Uterus (tissue), 4 donors: ENCODE measurements around the gene ZNF699. TPM values are rescaled to one million over a fixed set of nuclear protein-coding genes. Genes with fewer than 3 reads are reported as not detected.
A peak's percentile ranks its signal among the peaks of the same experiment; 100 is the strongest.

Experiments used
- DNase-seq, 2 donors: peaks; one replicate each; pipeline ENCODE4 v3.0.0-alpha.2; 2019 to 2020
- H3K27ac ChIP-seq, 2 donors: fragments of 200-600 bp; sonication (generic); 1 replicate in 1 of 2; 2 replicates in 1 of 2; pipeline ENCODE4 v1.5.1; 2016 to 2018
- H3K27me3 ChIP-seq, 2 donors: fragments of 200-600 bp; sonication (generic); one replicate each; pipeline ENCODE4 v1.5.1; 2018 to 2019; ENCODE audit warnings: control low read depth in 1 of 2
- H3K36me3 ChIP-seq, 2 donors: fragments of 200-600 bp; sonication (generic); one replicate each; pipeline ENCODE4 v1.5.1; 2019; ENCODE audit warnings: control low read depth in 1 of 2
- H3K4me1 ChIP-seq, 2 donors: fragments of 200-600 bp; sonication (generic); one replicate each; pipeline ENCODE4 v1.5.1; 2018 to 2019; ENCODE audit warnings: control low read depth in 1 of 2
- H3K4me3 ChIP-seq, 2 donors: fragments of 200-600 bp; sonication (generic); 1 replicate in 1 of 2; 2 replicates in 1 of 2; pipeline ENCODE4 v1.5.1; 2018 to 2019; ENCODE audit warnings: mild to moderate bottlenecking in 1 of 2
- H3K9me3 ChIP-seq, 2 donors: fragments of 200-600 bp; sonication (generic); one replicate each; pipeline ENCODE4 v1.5.1; 2019; ENCODE audit warnings: control low read depth in 1 of 2
- CTCF ChIP-seq, 4 experiments: fragments of 200-600 bp in 2 of 4; fragments of 450-650 bp in 2 of 4; sonication (generic) in 2 of 4; IDR thresholded peaks; one replicate each; pipeline ENCODE4 v1.5.1; 2016 to 2019; ENCODE audit warnings: antibody characterized with exemption in 4 of 4, mild to moderate bottlenecking in 2 of 4, moderate library complexity in 1 of 4
- POLR2A ChIP-seq, 2 donors: fragments of 450-650 bp; IDR thresholded peaks; one replicate each; pipeline ENCODE4 v1.6.1; 2016; ENCODE audit warnings: antibody characterized with exemption in 2 of 2, mild to moderate bottlenecking in 1 of 2, moderate library complexity in 1 of 2
- intact Hi-C: fragments of 100-400 bp; cut with DNase I; formaldehyde crosslinking; loops from one replicate; pipeline ENCODE4 v1.15.1; 2023; ENCODE audit warnings: low total_unique reads
- total RNA-seq, 4 donors: library from RNA; depleted of rRNA in 3 of 4; stranded (reverse); fragments of >200 nt in 3 of 4; gene quantifications; one replicate each; pipeline versions ENCODE4 v1.1.0 to v1.2.4, GENCODE V29; 2014 to 2023
- donor health status: DM: yes; HTN: yes; CAD: no.

The ZNF699 gene
- total RNA-seq, 4 donors from 2014 or later, result 1.8 to 34.6 (median 11.6) TPM

GRCh38 chr19:9309974-9310446, 372 bp upstream of the ZNF699 start:
- H3K27me3 ChIP-seq, result no peaks in the 10 kb centered on the region
- H3K36me3 ChIP-seq, result no peaks in the 10 kb centered on the region
- intact Hi-C loops, result loop anchor here (10.0 kb wide), 1 partner anchor 485 kb away; no protein-coding TSS in a partner anchor
- peak overlapping the region; percentile 91 to 95 for H3K27ac ChIP-seq
- TF ChIP-seq POLR2A (IDR thresholded peaks at IDR 0.05), result no peak
- H3K4me3 ChIP-seq, result peak overlapping the region; percentile 66 to 90
- peak; percentile 94 to 96 for DNase-seq
- no peaks in the 10 kb centered on the region for H3K4me1 ChIP-seq
- no peaks in the 10 kb centered on the region for H3K9me3 ChIP-seq

- intact Hi-C loops, result no loop called here
These were observed 1.4 kb downstream of the ZNF699 start for GRCh38 chr19:9308091-9308770.

GRCh38 chr19:9306443-9306842, 3.2 kb downstream of the ZNF699 start:
- H3K27me3 ChIP-seq, result no peaks in the 10 kb centered on the region
- H3K27ac ChIP-seq, result no peak overlapping the region
- intact Hi-C loops, result no loop called here
- H3K36me3 ChIP-seq, result no peaks in the 10 kb centered on the region
- DNase-seq, result no peak
- TF ChIP-seq CTCF (IDR thresholded peaks at IDR 0.05), result no peak
- TF ChIP-seq POLR2A (IDR thresholded peaks at IDR 0.05), result no peak
- H3K4me1 ChIP-seq, result no peaks in the 10 kb centered on the region
- H3K4me3 ChIP-seq, result no peak overlapping the region
- peaks cover 0 to 9% of the 10 kb centered on the region in 2 donors for H3K9me3 ChIP-seq

More at GRCh38 chr19:9308091-9308770, 1.4 kb downstream of the ZNF699 start:
- peak overlapping the region; percentile 66 to 90 for H3K4me3 ChIP-seq
- no peaks in the 10 kb centered on the region for H3K9me3 ChIP-seq
- no peak for DNase-seq
- H3K4me1 ChIP-seq, result no peaks in the 10 kb centered on the region
- H3K27ac ChIP-seq, result no peak overlapping the region
- TF ChIP-seq POLR2A (IDR thresholded peaks at IDR 0.05) (no peak), CTCF (IDR thresholded peaks at IDR 0.05) (no peak)
- no peaks in the 10 kb centered on the region for H3K27me3 ChIP-seq
- H3K36me3 ChIP-seq, result no peaks in the 10 kb centered on the region

GRCh38 chr19:9296336-9296735, 13.3 kb downstream of the ZNF699 start:
- no peaks in the 10 kb centered on the region for H3K27me3 ChIP-seq
- H3K9me3 ChIP-seq, result peaks cover 0 to 97% of the 10 kb centered on the region in 2 donors
- intact Hi-C loops, result no loop called here
- no peaks in the 10 kb centered on the region for H3K36me3 ChIP-seq
- no peak overlapping the region for H3K4me3 ChIP-seq
- TF ChIP-seq CTCF (IDR thresholded peaks at IDR 0.05) (no peak), POLR2A (IDR thresholded peaks at IDR 0.05) (no peak)
- H3K4me1 ChIP-seq, result no peaks in the 10 kb centered on the region
- DNase-seq, result no peak
- H3K27ac ChIP-seq, result no peak overlapping the region

- intact Hi-C loops, result no loop called here
- Histone ChIP-seq H3K9me3 (peaks cover 0 to 90% of the 10 kb centered on the region in 2 donors), H3K4me1 (no peaks in the 10 kb centered on the region), H3K4me3 (no peak overlapping the region), H3K27me3 (no peaks in the 10 kb centered on the region), H3K27ac (no peak overlapping the region), H3K36me3 (no peaks in the 10 kb centered on the region)
- no peak for DNase-seq
- no peak for TF ChIP-seq CTCF (IDR thresholded peaks at IDR 0.05)
- no peak for TF ChIP-seq POLR2A (IDR thresholded peaks at IDR 0.05)
These were observed 14.2 kb downstream of the ZNF699 start for GRCh38 chr19:9295411-9295849.
